GM12878 (cell line): ENCODE data around the gene BTBD9. TPM values are rescaled to one million over a fixed set of nuclear protein-coding genes. Genes with fewer than 3 reads are reported as not detected.

Source experiments
- ATAC-seq: fragments of 200-7000 bp; cut with Tn5 transposase; 3 replicates; pipeline ENCODE4 v1.9.1; 2020; ENCODE audit warnings: mild to moderate bottlenecking, moderate library complexity
- BruUV-seq: library from RNA; stranded (reverse); fragments of 400-500 nt; replicated peaks from 2 replicates; lab custom pipeline; 2021; lab: Mats Ljungman, UMichigan
- CTCF ChIA-PET: fragments of 300-600 bp; sonication (Branson Sonifier 250); formaldehyde crosslinking; extraction: SDS; loops from one replicate; lab custom pipeline; 2021; ENCODE audit warnings: inconsistent platforms; lab: Yijun Ruan, JAX
- POLR2A ChIA-PET: fragments of 350-600 bp; formaldehyde crosslinking; extraction: SDS; loops from one replicate; lab custom pipeline; 2021; ENCODE audit warnings: inconsistent platforms; lab: Charles Lee
- RAD21 ChIA-PET: fragments of 300-600 bp; sonication (Branson Sonifier 250); formaldehyde crosslinking; loops from one replicate; lab custom pipeline; 2023; ENCODE audit warnings: antibody characterized with exemption; ENCODE audit not compliant: unreplicated experiment; lab: Charles Lee
- SMC1A ChIA-PET: fragments of 300-600 bp; sonication (Branson Sonifier 250); formaldehyde crosslinking; loops from one replicate; lab custom pipeline; 2023; ENCODE audit not compliant: unreplicated experiment, uncharacterized antibody; lab: Charles Lee
- DNase-seq: peaks from one replicate; pipeline ENCODE4 v3.0.0-alpha.2; 2011; ENCODE audit warnings: low read depth, low spot score
- FAIRE-seq: peaks from 3 replicates; lab custom pipeline; 2011; peaks lifted over from hg19 to GRCh38; lab: Jason Lieb, UNC
- H2AFZ ChIP-seq: 2 replicates; pipeline ENCODE4 v1.6.0; 2011; ENCODE audit warnings: low read depth, low read length, control low read depth; ENCODE audit not compliant: control insufficient read depth
- H3K27ac ChIP-seq: 2 replicates; pipeline ENCODE4 v1.5.1; 2011; ENCODE audit warnings: control low read depth; ENCODE audit not compliant: control insufficient read depth, insufficient read depth
- H3K27me3 ChIP-seq, 2 experiments: replicated peaks in 1 of 2; 2 replicates each; pipeline versions ENCODE4 v1.6.0 to v1.6.1; 2011; ENCODE audit warnings: low read length in 1 of 2; ENCODE audit not compliant: control insufficient read depth in 2 of 2, insufficient read depth in 2 of 2
- H3K36me3 ChIP-seq, 2 experiments: 2 replicates each; pipeline ENCODE4 v1.5.1; 2011; ENCODE audit warnings: low read length in 1 of 2; ENCODE audit not compliant: control insufficient read depth in 2 of 2, insufficient read depth in 2 of 2
- H3K4me1 ChIP-seq: 2 replicates; pipeline ENCODE4 v1.6.1; 2011; ENCODE audit warnings: mild to moderate bottlenecking, low read length, moderate library complexity, mixed read lengths; ENCODE audit not compliant: control insufficient read depth, insufficient read depth
- H3K4me2 ChIP-seq: 2 replicates; pipeline ENCODE4 v1.6.0; 2011; ENCODE audit warnings: control low read depth; ENCODE audit not compliant: control insufficient read depth, insufficient read depth
- H3K4me3 ChIP-seq: fragments of 200-600 bp; sonication (generic); 2 replicates; pipeline ENCODE4 v1.5.1; 2016
- H3K79me2 ChIP-seq: 2 replicates; pipeline ENCODE4 v1.6.0; 2011; ENCODE audit warnings: low read length; ENCODE audit not compliant: control insufficient read depth, insufficient read depth
- H3K9ac ChIP-seq: 2 replicates; pipeline ENCODE4 v1.8.0; 2011; ENCODE audit warnings: low read length, control low read depth, mixed read lengths; ENCODE audit not compliant: control insufficient read depth, insufficient read depth
- H3K9me3 ChIP-seq: replicated peaks from 3 replicates; pipeline ENCODE4 v1.5.1; 2011; ENCODE audit warnings: mild to moderate bottlenecking, low read length; ENCODE audit not compliant: control insufficient read depth, insufficient read depth
- H4K20me1 ChIP-seq: 2 replicates; pipeline ENCODE4 v1.6.0; 2011; ENCODE audit not compliant: control insufficient read depth, insufficient read depth
- CHD1 ChIP-seq: IDR thresholded peaks from 2 replicates; pipeline ENCODE4 v1.6.1; 2012; ENCODE audit warnings: low read depth, low read length, improper control_type of control experiment
- NFXL1 ChIP-seq: fragments of 450-650 bp; IDR thresholded peaks from 2 replicates; pipeline ENCODE4 v1.6.1; 2017; ENCODE audit warnings: antibody characterized with exemption, mild to moderate bottlenecking, borderline replicate concordance
- POLR2AphosphoS2 ChIP-seq: IDR thresholded peaks from 2 replicates; pipeline ENCODE4 v1.6.1; 2011; ENCODE audit warnings: low read depth, mild to moderate bottlenecking, low read length, improper control_type of control experiment, moderate library complexity
- RELA ChIP-seq: fragments of 450-650 bp; IDR thresholded peaks from 2 replicates; pipeline ENCODE4 v1.8.0; 2014; ENCODE audit warnings: borderline replicate concordance; ENCODE audit not compliant: partially characterized antibody
- SIN3A ChIP-seq: IDR thresholded peaks from 2 replicates; pipeline ENCODE4 v1.6.1; 2012; ENCODE audit warnings: low read depth, low read length, improper control_type of control experiment
- ZNF384 ChIP-seq: IDR thresholded peaks from 2 replicates; pipeline ENCODE4 v1.6.1; 2012; ENCODE audit warnings: low read depth, mild to moderate bottlenecking, low read length, improper control_type of control experiment, borderline replicate concordance
- WGBS: methylation state at CpG from one replicate; pipeline ENCODE4 v1.1.6; 2016; ENCODE audit warnings: low lambda C conversion rate; ENCODE audit not compliant: insufficient replicate concordance, insufficient coverage; ENCODE audit errors: missing lambda C conversion rate; 5-methylcytosine and 5-hydroxymethylcytosine counted together
- in situ Hi-C: fragments of 300-500 bp; cut with MboI; formaldehyde crosslinking; loops from 9 replicates; pipeline ENCODE4 v1.14.3; 2018; ENCODE audit warnings: mixed read lengths
- intact Hi-C: fragments of 100-400 bp; cut with micrococcal nuclease; formaldehyde crosslinking; loops from one replicate; pipeline ENCODE4 v1.14.2; 2022; ENCODE audit not compliant: unreplicated experiment
- polyA plus RNA-seq, 11 experiments: library from polyadenylated mRNA; depleted of rRNA in 4 of 11; unstranded in 6 of 11; stranded (reverse) in 5 of 11; fragments of >200 nt; fragmentation: Nextera tagmentation in 4 of 11; fragmentation: Illumina TruSeq in 1 of 11; extraction: Ambion mirVana in 4 of 11; extraction: Trizol in 1 of 11; gene quantifications; 1 replicate in 1 of 11; 2 replicates in 10 of 11; pipeline versions ENCODE4 v1.2.1 to v1.2.3, GENCODE V29; 2011 to 2016; ENCODE audit warnings: inconsistent platforms in 2 of 11, missing spikeins in 2 of 11, low read depth in 1 of 11
- total RNA-seq, 4 experiments: library from RNA; depleted of rRNA in 3 of 4; stranded (reverse); fragments of >200 nt in 3 of 4; fragmentation: Illumina TruSeq in 1 of 4; extraction: Trizol in 1 of 4; gene quantifications; 2 replicates each; pipeline versions ENCODE4 v1.2.1 to v1.2.3, GENCODE V29; 2013 to 2021
- TF ChIP-seq, protein P1 (sequence below): fragments of 450-650 bp; formaldehyde crosslinking; IDR thresholded peaks from 2 replicates; pipeline ENCODE4 v1.4.0; 2022; ENCODE audit warnings: mild to moderate bottlenecking, moderate library complexity
- TF ChIP-seq, protein P2 (sequence below): fragments of 450-650 bp; IDR thresholded peaks from 2 replicates; pipeline ENCODE4 v1.6.1; 2016; ENCODE audit warnings: mild to moderate bottlenecking
- TF ChIP-seq, protein P3 (sequence below): IDR thresholded peaks from 2 replicates; pipeline ENCODE4 v1.6.1; 2012; ENCODE audit warnings: mild to moderate bottlenecking, low read depth, low read length

The BTBD9 gene
- total and polyA plus RNA-seq, 10 of the 15 experiments (the other 5 are each of a cell fraction or from before 2014, with no cell fraction given), result 0.22 to 8.6 (median 4.6) TPM

DNA sequence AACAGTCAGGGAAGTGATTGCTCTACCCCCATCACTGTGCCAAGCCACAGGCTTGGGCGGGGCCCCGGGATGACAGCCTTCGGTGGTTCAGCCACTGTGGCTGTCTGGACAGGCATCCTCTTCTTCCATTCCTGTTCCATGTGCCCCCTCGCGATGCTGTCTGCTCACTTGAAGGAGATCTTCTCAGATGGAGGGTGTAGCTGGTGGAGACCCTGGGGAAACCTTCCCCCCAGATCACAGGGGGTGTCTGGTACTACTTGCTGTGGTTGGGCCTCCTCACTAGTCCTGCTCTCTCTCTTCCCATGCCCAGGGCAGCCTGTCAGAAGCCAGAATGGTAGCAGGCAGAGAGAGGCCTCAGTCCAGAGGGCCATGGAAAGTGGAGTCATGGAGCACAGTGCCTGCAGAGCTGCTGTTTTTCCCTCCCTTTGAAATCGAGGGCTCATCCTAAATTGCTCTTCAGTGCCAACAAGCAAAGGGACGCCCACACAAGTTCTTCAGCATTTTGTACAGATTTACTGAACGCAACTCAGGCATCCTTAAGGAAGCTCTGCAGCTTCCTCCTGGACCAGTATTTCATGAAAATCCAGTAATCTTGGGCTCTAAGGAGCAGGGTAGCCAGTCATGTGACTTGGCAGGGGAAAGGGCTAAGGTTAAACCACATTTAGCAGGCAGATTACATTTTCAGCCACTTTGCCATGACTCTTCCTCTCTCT is 493.6 kb downstream of the BTBD9 start (continued):
- TF ChIP-seq, protein P1, sequence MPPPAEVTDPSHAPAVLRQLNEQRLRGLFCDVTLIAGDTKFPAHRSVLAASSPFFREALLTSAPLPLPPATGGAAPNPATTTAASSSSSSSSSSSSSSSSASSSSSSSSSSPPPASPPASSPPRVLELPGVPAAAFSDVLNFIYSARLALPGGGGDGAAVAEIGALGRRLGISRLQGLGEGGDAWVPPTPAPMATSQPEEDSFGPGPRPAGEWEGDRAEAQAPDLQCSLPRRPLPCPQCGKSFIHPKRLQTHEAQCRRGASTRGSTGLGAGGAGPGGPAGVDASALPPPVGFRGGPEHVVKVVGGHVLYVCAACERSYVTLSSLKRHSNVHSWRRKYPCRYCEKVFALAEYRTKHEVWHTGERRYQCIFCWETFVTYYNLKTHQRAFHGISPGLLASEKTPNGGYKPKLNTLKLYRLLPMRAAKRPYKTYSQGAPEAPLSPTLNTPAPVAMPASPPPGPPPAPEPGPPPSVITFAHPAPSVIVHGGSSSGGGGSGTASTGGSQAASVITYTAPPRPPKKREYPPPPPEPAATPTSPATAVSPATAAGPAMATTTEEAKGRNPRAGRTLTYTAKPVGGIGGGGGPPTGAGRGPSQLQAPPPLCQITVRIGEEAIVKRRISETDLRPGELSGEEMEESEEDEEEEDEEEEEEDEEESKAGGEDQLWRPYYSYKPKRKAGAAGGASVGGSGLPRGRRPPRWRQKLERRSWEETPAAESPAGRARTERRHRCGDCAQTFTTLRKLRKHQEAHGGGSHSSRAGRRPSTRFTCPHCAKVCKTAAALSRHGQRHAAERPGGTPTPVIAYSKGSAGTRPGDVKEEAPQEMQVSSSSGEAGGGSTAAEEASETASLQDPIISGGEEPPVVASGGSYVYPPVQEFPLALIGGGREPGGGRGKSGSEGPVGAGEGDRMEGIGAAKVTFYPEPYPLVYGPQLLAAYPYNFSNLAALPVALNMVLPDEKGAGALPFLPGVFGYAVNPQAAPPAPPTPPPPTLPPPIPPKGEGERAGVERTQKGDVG (CRISPR knock-in tag), result no peak

DNA sequence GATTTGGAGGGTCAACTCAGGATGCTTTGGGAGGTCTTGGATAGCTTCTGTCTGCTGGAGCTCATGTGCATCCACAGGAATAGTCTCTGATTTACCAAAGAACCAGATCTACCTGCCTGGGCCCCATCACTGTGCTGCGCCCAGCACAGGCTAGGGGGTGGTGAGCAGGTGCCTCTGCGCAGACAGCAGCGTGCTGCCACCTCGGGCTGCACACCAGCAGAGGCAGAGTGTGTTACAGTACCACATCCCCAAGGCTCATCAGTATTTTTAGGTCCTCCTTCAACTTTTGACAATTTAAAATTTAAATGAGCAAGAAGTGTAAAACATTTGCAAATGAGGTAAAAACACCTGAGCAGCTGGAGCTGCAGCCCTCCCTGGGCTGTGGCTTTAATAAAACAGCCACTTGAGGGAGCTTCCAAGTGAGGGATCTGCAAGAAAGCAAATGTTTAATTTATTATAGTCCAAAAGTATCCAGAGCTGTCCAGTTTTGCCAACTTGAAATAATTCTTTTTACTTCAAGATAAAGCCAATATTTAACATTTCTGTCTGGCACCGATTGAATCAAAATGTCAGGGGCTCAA is 495.3 kb downstream of the BTBD9 start:
- ChIA-PET POLR2A (no interaction called here), CTCF (interaction anchor here (1.5 kb wide), 1 partner anchor 11 kb away, joined by 6 read pairs; no protein-coding TSS in a partner anchor), RAD21 (no interaction called here), SMC1A (interaction anchor here (1.8 kb wide), 1 partner anchor 350 kb away, joined by 4 read pairs; no protein-coding TSS in a partner anchor)
- H3K9ac ChIP-seq, result no peak overlapping the region
- no peak overlapping the region for H3K27ac ChIP-seq
- TF ChIP-seq ZNF384 (no peak), CHD1 (no peak), NFXL1 (no peak), RELA (no peak), POLR2AphosphoS2 (no peak), SIN3A (no peak)
- TF ChIP-seq, protein P2, sequence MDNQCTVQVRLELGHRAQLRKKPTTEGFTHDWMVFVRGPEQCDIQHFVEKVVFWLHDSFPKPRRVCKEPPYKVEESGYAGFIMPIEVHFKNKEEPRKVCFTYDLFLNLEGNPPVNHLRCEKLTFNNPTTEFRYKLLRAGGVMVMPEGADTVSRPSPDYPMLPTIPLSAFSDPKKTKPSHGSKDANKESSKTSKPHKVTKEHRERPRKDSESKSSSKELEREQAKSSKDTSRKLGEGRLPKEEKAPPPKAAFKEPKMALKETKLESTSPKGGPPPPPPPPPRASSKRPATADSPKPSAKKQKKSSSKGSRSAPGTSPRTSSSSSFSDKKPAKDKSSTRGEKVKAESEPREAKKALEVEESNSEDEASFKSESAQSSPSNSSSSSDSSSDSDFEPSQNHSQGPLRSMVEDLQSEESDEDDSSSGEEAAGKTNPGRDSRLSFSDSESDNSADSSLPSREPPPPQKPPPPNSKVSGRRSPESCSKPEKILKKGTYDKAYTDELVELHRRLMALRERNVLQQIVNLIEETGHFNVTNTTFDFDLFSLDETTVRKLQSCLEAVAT, result no peak
- TF ChIP-seq, protein P3, sequence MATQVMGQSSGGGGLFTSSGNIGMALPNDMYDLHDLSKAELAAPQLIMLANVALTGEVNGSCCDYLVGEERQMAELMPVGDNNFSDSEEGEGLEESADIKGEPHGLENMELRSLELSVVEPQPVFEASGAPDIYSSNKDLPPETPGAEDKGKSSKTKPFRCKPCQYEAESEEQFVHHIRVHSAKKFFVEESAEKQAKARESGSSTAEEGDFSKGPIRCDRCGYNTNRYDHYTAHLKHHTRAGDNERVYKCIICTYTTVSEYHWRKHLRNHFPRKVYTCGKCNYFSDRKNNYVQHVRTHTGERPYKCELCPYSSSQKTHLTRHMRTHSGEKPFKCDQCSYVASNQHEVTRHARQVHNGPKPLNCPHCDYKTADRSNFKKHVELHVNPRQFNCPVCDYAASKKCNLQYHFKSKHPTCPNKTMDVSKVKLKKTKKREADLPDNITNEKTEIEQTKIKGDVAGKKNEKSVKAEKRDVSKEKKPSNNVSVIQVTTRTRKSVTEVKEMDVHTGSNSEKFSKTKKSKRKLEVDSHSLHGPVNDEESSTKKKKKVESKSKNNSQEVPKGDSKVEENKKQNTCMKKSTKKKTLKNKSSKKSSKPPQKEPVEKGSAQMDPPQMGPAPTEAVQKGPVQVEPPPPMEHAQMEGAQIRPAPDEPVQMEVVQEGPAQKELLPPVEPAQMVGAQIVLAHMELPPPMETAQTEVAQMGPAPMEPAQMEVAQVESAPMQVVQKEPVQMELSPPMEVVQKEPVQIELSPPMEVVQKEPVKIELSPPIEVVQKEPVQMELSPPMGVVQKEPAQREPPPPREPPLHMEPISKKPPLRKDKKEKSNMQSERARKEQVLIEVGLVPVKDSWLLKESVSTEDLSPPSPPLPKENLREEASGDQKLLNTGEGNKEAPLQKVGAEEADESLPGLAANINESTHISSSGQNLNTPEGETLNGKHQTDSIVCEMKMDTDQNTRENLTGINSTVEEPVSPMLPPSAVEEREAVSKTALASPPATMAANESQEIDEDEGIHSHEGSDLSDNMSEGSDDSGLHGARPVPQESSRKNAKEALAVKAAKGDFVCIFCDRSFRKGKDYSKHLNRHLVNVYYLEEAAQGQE, result no peak
- no peak overlapping the region for H2AFZ ChIP-seq
- no peaks in the 10 kb centered on the region for H3K27me3 ChIP-seq
- H3K4me1 ChIP-seq, result 0 out of 2 replicates have a peak, but pooled peaks cover 4% of the 10 kb centered on the region
- no TSS peak for BruUV-seq
- H3K4me2 ChIP-seq, result no peak overlapping the region
- intact Hi-C loops (no loop called here), in situ Hi-C loops (no loop called here)
- no peaks in the 10 kb centered on the region for H3K9me3 ChIP-seq
- FAIRE-seq (no peak), ATAC-seq (no peak), DNase-seq (no peak)
- H3K4me3 ChIP-seq, result no peak overlapping the region
- 93% methylated on average over 5 of the region's 5 CpGs for WGBS
- 0 out of 2 replicates have a peak, but pooled peaks cover 2% of the 10 kb centered on the region for H4K20me1 ChIP-seq
- H3K36me3 ChIP-seq, result peaks cover 0 to 10% of the 10 kb centered on the region in 2 experiments; a peak in 3 of 4 replicates
- H3K79me2 ChIP-seq, result no peaks in the 10 kb centered on the region
